ENCODE results near the gene ANGPT4. TPM values are rescaled to one million over a fixed set of nuclear protein-coding genes. Genes with fewer than 3 reads are reported as not detected.

ANGPT4 gene
- total RNA-seq, 2 experiments from 2014 or later = not detected

- TF ChIP-seq, protein P1, sequence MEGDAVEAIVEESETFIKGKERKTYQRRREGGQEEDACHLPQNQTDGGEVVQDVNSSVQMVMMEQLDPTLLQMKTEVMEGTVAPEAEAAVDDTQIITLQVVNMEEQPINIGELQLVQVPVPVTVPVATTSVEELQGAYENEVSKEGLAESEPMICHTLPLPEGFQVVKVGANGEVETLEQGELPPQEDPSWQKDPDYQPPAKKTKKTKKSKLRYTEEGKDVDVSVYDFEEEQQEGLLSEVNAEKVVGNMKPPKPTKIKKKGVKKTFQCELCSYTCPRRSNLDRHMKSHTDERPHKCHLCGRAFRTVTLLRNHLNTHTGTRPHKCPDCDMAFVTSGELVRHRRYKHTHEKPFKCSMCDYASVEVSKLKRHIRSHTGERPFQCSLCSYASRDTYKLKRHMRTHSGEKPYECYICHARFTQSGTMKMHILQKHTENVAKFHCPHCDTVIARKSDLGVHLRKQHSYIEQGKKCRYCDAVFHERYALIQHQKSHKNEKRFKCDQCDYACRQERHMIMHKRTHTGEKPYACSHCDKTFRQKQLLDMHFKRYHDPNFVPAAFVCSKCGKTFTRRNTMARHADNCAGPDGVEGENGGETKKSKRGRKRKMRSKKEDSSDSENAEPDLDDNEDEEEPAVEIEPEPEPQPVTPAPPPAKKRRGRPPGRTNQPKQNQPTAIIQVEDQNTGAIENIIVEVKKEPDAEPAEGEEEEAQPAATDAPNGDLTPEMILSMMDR (IDR thresholded peaks at IDR 0.05) = no peak
- ChIA-PET POLR2A (no interaction called here), CTCF (no interaction called here)
- intact Hi-C loops (cut with DNase I, micrococcal nuclease) = loop anchor here in 1 of 2 experiments (2.0 kb wide), 1 partner anchor 68 kb away; no protein-coding TSS in a partner anchor
- DNase-seq (no peak), ATAC-seq (ENCODE audit: poor library complexity) (no peak)
- H3K27me3 ChIP-seq (ENCODE audit: control insufficient read depth in 1 of 2, insufficient read depth in 2 of 2, low read length in 2 of 2) = peaks cover 0 to 9% of the 10 kb centered on the region in 2 experiments
- H3K4me1 Mint-ChIP-seq (ENCODE audit: low read depth) = no peaks in the 10 kb centered on the region
- H3K9me3 Mint-ChIP-seq = no peaks in the 10 kb centered on the region
- H3K36me3 Mint-ChIP-seq (ENCODE audit: low read depth) = no peaks in the 10 kb centered on the region
- no peak overlapping the region for H3K27ac Mint-ChIP-seq
- no peak overlapping the region for H3K4me3 Mint-ChIP-seq
- no peak overlapping the region for H3K27ac ChIP-seq (ENCODE audit: low read depth in 1 of 2, low read length in 2 of 2)
- no peak overlapping the region for H3K4me3 ChIP-seq (ENCODE audit: low read length)
- H3K4me1 ChIP-seq (ENCODE audit: insufficient read depth, low read length) = peaks cover 5% of the 10 kb centered on the region
- H3K36me3 ChIP-seq (ENCODE audit: insufficient read depth, low read length) = no peaks in the 10 kb centered on the region
- no peaks in the 10 kb centered on the region for H3K9me3 ChIP-seq (ENCODE audit: control insufficient read depth in 1 of 2, insufficient read depth in 1 of 2, low read length in 2 of 2)
- peaks cover 6% of the 10 kb centered on the region for H3K27me3 Mint-ChIP-seq
Measured at GRCh38 chr20:887137-887536, 29.0 kb downstream of the ANGPT4 start.

DNA sequence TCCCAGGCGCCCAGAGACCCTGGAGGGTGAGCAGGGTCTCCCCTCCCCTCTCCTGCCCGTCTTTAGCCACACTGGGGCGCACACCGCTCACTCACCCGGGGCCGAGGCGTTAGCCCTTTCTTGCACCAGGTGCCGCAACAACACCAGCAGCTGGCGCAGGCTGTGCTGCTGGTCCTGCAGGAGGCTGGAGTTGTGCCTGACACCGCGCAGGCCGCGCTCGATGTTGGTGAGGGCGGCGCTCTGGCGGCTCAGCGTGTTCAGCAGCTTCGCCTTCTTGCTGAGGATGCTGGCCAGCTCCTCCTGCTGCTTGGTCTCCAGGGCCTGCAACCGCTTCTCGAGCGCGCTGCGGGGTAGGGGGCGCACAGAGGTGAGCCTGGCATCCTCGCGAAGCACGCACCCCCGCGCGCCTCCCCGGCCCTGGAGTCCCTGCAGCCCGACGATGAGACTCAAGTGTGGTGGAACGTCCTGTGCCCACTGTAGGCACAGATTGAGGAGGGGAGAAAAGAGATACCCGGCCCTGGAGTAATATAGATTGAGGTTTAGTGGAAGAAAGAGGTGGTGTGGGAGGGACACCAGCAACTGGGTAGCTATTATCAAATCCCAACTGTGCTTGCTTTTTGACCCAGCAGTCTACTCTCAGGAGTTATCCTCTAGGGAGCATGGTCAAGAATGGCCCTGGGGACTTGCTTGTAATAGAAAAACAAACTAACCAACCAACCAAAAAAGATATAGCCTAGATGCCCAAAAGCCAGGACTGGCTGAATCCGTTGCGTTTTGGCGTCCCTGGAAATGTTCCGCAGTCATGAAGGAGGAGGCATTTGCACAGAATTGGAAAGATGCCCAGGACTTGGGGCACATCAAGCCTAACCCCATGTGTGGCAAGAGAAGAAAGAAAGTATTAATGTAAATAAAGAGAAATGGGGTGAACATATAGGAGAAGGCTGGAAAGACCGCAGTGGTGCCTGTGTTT, 30.9 kb downstream of the ANGPT4 start:
- no peak overlapping the region for H3K4me3 ChIP-seq (ENCODE audit: low read length)
- Mint-ChIP-seq H3K27ac (no peak overlapping the region), H3K9me3 (no peaks in the 10 kb centered on the region), H3K4me3 (no peak overlapping the region), H3K36me3 (ENCODE audit: low read depth) (no peaks in the 10 kb centered on the region), H3K4me1 (ENCODE audit: low read depth) (no peaks in the 10 kb centered on the region), H3K27me3 (peaks cover 6% of the 10 kb centered on the region)
- POLR2A ChIA-PET = no interaction called here
- peaks cover 11% of the 10 kb centered on the region for H3K4me1 ChIP-seq (ENCODE audit: insufficient read depth, low read length)
- CTCF ChIA-PET = no interaction called here
- no peak overlapping the region for H3K27ac ChIP-seq (ENCODE audit: low read depth in 1 of 2, low read length in 2 of 2)
- DNase-seq (peak in 2 of 14 experiments; percentile 14 to 33), ATAC-seq (ENCODE audit: poor library complexity) (no peak)
- intact Hi-C loops (cut with DNase I, micrococcal nuclease) = no loop called here
- no peaks in the 10 kb centered on the region for H3K9me3 ChIP-seq (ENCODE audit: control insufficient read depth in 1 of 2, insufficient read depth in 1 of 2, low read length in 2 of 2)
- no peaks in the 10 kb centered on the region for H3K36me3 ChIP-seq (ENCODE audit: insufficient read depth, low read length)
- TF ChIP-seq, protein P1 (IDR thresholded peaks at IDR 0.05) = no peak
- peaks cover 0 to 9% of the 10 kb centered on the region in 2 experiments for H3K27me3 ChIP-seq (ENCODE audit: control insufficient read depth in 1 of 2, insufficient read depth in 2 of 2, low read length in 2 of 2)

- Histone ChIP-seq H3K27ac (ENCODE audit: low read depth in 1 of 2, low read length in 2 of 2) (no peak overlapping the region), H3K27me3 (ENCODE audit: control insufficient read depth in 1 of 2, insufficient read depth in 2 of 2, low read length in 2 of 2) (peaks cover 0 to 9% of the 10 kb centered on the region in 2 experiments), H3K4me1 (ENCODE audit: insufficient read depth, low read length) (peaks cover 11% of the 10 kb centered on the region), H3K4me3 (ENCODE audit: low read length) (no peak overlapping the region), H3K36me3 (ENCODE audit: insufficient read depth, low read length) (no peaks in the 10 kb centered on the region), H3K9me3 (ENCODE audit: control insufficient read depth in 1 of 2, insufficient read depth in 1 of 2, low read length in 2 of 2) (no peaks in the 10 kb centered on the region)
- intact Hi-C loops (cut with DNase I, micrococcal nuclease) = no loop called here
- Mint-ChIP-seq H3K9me3 (no peaks in the 10 kb centered on the region), H3K4me1 (ENCODE audit: low read depth) (no peaks in the 10 kb centered on the region), H3K36me3 (ENCODE audit: low read depth) (no peaks in the 10 kb centered on the region), H3K27me3 (peaks cover 6% of the 10 kb centered on the region), H3K27ac (no peak overlapping the region), H3K4me3 (no peak overlapping the region)
- CTCF ChIA-PET = no interaction called here
- no peak for ATAC-seq (ENCODE audit: poor library complexity)
- TF ChIP-seq, protein P1 (IDR thresholded peaks at IDR 0.05) = no peak
- DNase-seq = peak in 1 of 14 experiments; percentile 9
- POLR2A ChIA-PET = no interaction called here
Measured at GRCh38 chr20:881783-882144, 34.4 kb downstream of the ANGPT4 start.

Data from CD4-positive, alpha-beta T cell (primary cell).